HEK293 (cell line): ENCODE measurements around the gene HIPK2.

Experiments
- CTCF ChIA-PET: fragments of 350-600 bp; formaldehyde crosslinking; extraction: SDS; loops from one replicate; lab custom pipeline; 2021; ENCODE audit warnings: antibody characterized with exemption; lab: Yijun Ruan, JAX
- POLR2A ChIA-PET: fragments of 300-600 bp; formaldehyde crosslinking; extraction: SDS; loops from one replicate; lab custom pipeline; 2020; ENCODE audit warnings: antibody characterized with exemption, inconsistent platforms; lab: Yijun Ruan, JAX
- H3K27ac ChIP-seq: fragments of 200-500 bp; sonication (Bioruptor generic); 2 replicates; pipeline ENCODE4 v1.5.1; 2014; ENCODE audit warnings: low read depth, low read length, control low read depth, inconsistent platforms; ENCODE audit errors: extremely low read depth
- H3K36me3 ChIP-seq, 2 experiments: fragments of 200-500 bp in 1 of 2; sonication (Bioruptor generic) in 1 of 2; 1 replicate in 1 of 2; 2 replicates in 1 of 2; pipeline ENCODE4 v1.5.1; 2014 to 2017; ENCODE audit warnings: inconsistent platforms in 2 of 2, low read length in 2 of 2; ENCODE audit not compliant: control insufficient read depth in 2 of 2, insufficient read depth in 1 of 2
- H3K4me1 ChIP-seq: fragments of 200-500 bp; sonication (Bioruptor generic); 2 replicates; pipeline ENCODE4 v1.5.1; 2014; ENCODE audit warnings: mild to moderate bottlenecking, low read length, inconsistent platforms; ENCODE audit not compliant: control insufficient read depth, insufficient read depth
- H3K4me3 ChIP-seq: 2 replicates; pipeline ENCODE4 v1.5.1; 2011; ENCODE audit warnings: low read depth, mild to moderate bottlenecking, control low read depth, low read length, moderate library complexity
- H3K9me3 ChIP-seq: fragments of 200-500 bp; sonication (Bioruptor generic); 2 replicates; pipeline ENCODE4 v1.5.1; 2014; ENCODE audit warnings: low read depth, low read length, inconsistent platforms; ENCODE audit not compliant: control insufficient read depth, insufficient read depth
- EGR2 ChIP-seq: fragments of 450-650 bp; formaldehyde crosslinking; IDR thresholded peaks from 2 replicates; pipeline ENCODE4 v1.5.1; 2016; ENCODE audit warnings: low read depth, missing biosample characterization, missing genetic modification characterization
- GLI4 ChIP-seq: fragments of 450-650 bp; formaldehyde crosslinking; IDR thresholded peaks from 2 replicates; pipeline ENCODE4 v1.5.1; 2016; ENCODE audit warnings: missing biosample characterization, missing genetic modification characterization
- HOXC10 ChIP-seq: sonication (generic); formaldehyde crosslinking; IDR thresholded peaks from 2 replicates; pipeline ENCODE4 v1.8.1; 2023; ENCODE audit warnings: mild to moderate bottlenecking, missing genetic modification reagents
- IKZF3 ChIP-seq: fragments of 450-650 bp; IDR thresholded peaks from 2 replicates; pipeline ENCODE4 v1.5.0; 2018; ENCODE audit warnings: missing biosample characterization, mild to moderate bottlenecking, missing genetic modification characterization, moderate library complexity
- KLF1 ChIP-seq: fragments of 450-650 bp; formaldehyde crosslinking; IDR thresholded peaks from 2 replicates; pipeline ENCODE4 v1.5.1; 2016; ENCODE audit warnings: missing biosample characterization, missing genetic modification characterization
- KLF8 ChIP-seq: fragments of 450-650 bp; formaldehyde crosslinking; IDR thresholded peaks from 2 replicates; pipeline ENCODE4 v1.5.1; 2016; ENCODE audit warnings: missing biosample characterization, missing genetic modification characterization
- KLF9 ChIP-seq: fragments of 450-650 bp; formaldehyde crosslinking; IDR thresholded peaks from 2 replicates; pipeline ENCODE4 v1.5.1; 2016; ENCODE audit warnings: missing biosample characterization, missing genetic modification characterization, low read depth
- MYNN ChIP-seq: fragments of 450-650 bp; formaldehyde crosslinking; IDR thresholded peaks from 2 replicates; pipeline ENCODE4 v1.5.1; 2016; ENCODE audit warnings: missing biosample characterization, missing genetic modification characterization, borderline replicate concordance
- WT1 ChIP-seq: fragments of 450-650 bp; formaldehyde crosslinking; IDR thresholded peaks from 2 replicates; pipeline ENCODE4 v1.5.1; 2016; ENCODE audit warnings: missing biosample characterization, missing genetic modification characterization
- ZBTB26 ChIP-seq: fragments of 450-650 bp; formaldehyde crosslinking; optimal IDR thresholded peaks from 2 replicates; pipeline ENCODE3; 2016; ENCODE audit warnings: missing biosample characterization, mild to moderate bottlenecking, missing genetic modification characterization
- ZFHX2 ChIP-seq: fragments of 450-650 bp; formaldehyde crosslinking; conservative IDR thresholded peaks from 2 replicates; pipeline ENCODE4 v1.5.1; 2016; ENCODE audit warnings: missing biosample characterization, missing genetic modification characterization
- ZNF146 ChIP-seq: fragments of 450-650 bp; formaldehyde crosslinking; IDR thresholded peaks from 2 replicates; pipeline ENCODE4 v1.5.1; 2016; ENCODE audit warnings: missing biosample characterization, missing genetic modification characterization
- ZNF148 ChIP-seq: fragments of 450-650 bp; formaldehyde crosslinking; IDR thresholded peaks from 2 replicates; pipeline ENCODE4 v1.5.0; 2017; ENCODE audit warnings: missing biosample characterization, missing genetic modification characterization, borderline replicate concordance
- ZNF174 ChIP-seq: fragments of 450-650 bp; formaldehyde crosslinking; IDR thresholded peaks from 2 replicates; pipeline ENCODE4 v1.5.0; 2017; ENCODE audit warnings: missing biosample characterization, mild to moderate bottlenecking, missing genetic modification characterization
- ZNF19 ChIP-seq: fragments of 450-650 bp; formaldehyde crosslinking; IDR thresholded peaks from 2 replicates; pipeline ENCODE4; 2016; ENCODE audit warnings: missing biosample characterization, missing genetic modification characterization, low read depth
- ZNF302 ChIP-seq: fragments of 450-650 bp; formaldehyde crosslinking; IDR thresholded peaks from 2 replicates; pipeline ENCODE4 v1.5.1; 2016; ENCODE audit warnings: missing biosample characterization, missing genetic modification characterization, low read depth
- ZNF394 ChIP-seq: fragments of 450-650 bp; formaldehyde crosslinking; IDR thresholded peaks from 2 replicates; pipeline ENCODE4 v1.5.1; 2016; ENCODE audit warnings: missing biosample characterization, missing genetic modification characterization, mild to moderate bottlenecking, moderate library complexity, borderline replicate concordance
- ZNF398 ChIP-seq: fragments of 450-650 bp; formaldehyde crosslinking; IDR thresholded peaks from 2 replicates; pipeline ENCODE4 v1.5.1; 2017; ENCODE audit warnings: missing biosample characterization, missing genetic modification characterization
- ZNF473 ChIP-seq: fragments of 450-650 bp; formaldehyde crosslinking; IDR thresholded peaks from 2 replicates; pipeline ENCODE4 v1.5.1; 2017; ENCODE audit warnings: missing biosample characterization, missing genetic modification characterization
- ZNF510 ChIP-seq: fragments of 450-650 bp; formaldehyde crosslinking; IDR thresholded peaks from 2 replicates; pipeline ENCODE4 v1.5.1; 2018; ENCODE audit warnings: mild to moderate bottlenecking, missing genetic modification characterization, missing biosample characterization; ENCODE audit not compliant: insufficient replicate concordance
- ZNF530 ChIP-seq: fragments of 450-650 bp; formaldehyde crosslinking; IDR thresholded peaks from 2 replicates; pipeline ENCODE4 v1.5.1; 2016; ENCODE audit warnings: low read depth, missing biosample characterization, missing genetic modification characterization
- ZNF585B ChIP-seq: fragments of 450-650 bp; formaldehyde crosslinking; IDR thresholded peaks from 2 replicates; pipeline ENCODE4 v1.5.1; 2016; ENCODE audit warnings: missing biosample characterization, missing genetic modification characterization
- ZNF768 ChIP-seq: fragments of 450-650 bp; formaldehyde crosslinking; IDR thresholded peaks from 2 replicates; pipeline ENCODE4 v1.5.1; 2018; ENCODE audit warnings: missing biosample characterization, mild to moderate bottlenecking, missing genetic modification characterization
- ZNF830 ChIP-seq: fragments of 450-650 bp; IDR thresholded peaks from 2 replicates; pipeline ENCODE4 v1.5.0; 2018; ENCODE audit warnings: missing biosample characterization, missing genetic modification characterization, low read depth, mild to moderate bottlenecking, moderate library complexity
- TF ChIP-seq, protein P1 (sequence below): fragments of 450-650 bp; formaldehyde crosslinking; IDR thresholded peaks from 2 replicates; pipeline ENCODE4 v1.5.1; 2016; ENCODE audit warnings: missing biosample characterization, missing genetic modification characterization

The HIPK2 gene

DNA sequence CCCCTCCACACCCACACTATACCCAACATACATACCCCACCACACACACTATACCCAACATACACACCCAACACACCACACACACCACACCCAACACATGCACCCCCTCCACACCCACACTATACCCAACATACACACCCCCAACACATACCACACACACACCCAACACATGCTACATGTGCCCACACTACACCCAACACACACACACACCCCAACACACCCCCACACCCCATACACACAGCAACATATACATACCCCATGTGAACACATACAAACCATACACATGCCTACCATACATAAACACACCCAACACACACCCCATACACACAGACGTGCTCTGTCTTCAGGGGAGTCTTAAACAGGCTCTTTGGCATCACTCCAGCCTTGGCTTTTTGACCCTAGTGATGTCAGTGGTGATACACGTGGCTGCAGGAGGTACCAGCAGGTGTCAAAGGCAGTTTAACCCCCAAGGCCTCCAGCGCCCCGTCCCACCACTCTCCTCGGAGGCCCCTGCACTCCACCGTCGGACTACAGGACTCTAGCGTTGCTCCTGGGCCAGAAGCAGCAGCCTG is 73.4 kb downstream of the HIPK2 start (continued):
- no peak for TF ChIP-seq ZNF398 (tag by site-specific recombination)
- TF ChIP-seq ZNF585B (tag by site-specific recombination), result no peak
- no peak for TF ChIP-seq ZNF530 (tag by site-specific recombination)

DNA sequence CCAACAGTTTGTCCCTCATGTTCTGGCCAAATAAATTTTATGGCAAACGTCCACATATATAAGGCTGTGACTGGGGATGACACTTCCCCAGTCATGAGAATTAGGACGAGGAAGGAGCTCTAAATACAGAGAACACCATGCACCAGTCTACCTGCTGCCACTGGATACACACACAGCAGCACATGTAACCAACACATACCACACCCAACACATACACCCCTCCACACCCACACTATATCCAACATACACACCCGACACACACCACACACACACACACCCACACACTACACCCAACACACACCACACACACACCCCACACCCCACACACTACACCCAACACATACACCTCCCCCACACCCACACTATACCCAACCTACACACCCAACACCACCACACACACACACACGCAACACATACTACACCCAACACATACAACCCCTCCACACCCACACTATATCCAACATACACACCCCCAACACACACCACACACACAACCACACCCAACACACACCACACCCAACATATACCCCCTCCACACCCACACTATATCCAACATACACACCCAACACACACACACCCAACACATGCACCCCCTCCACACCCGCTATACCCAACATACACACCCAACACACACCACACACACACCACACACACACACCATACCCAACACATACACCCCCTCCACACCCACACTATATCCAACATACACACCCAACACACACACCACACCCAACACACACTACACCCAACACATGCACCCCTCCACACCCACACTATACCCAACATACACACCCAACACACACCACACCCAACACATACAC is 74.1 kb downstream of the HIPK2 start:
- TF ChIP-seq ZFHX2 (tag by site-specific recombination), result peak; percentile 96
- TF ChIP-seq IKZF3, result no peak
- no peak for TF ChIP-seq WT1 (tag by site-specific recombination)
- 0 out of 2 replicates have a peak, but pooled peaks have one; percentile 31 for TF ChIP-seq KLF9 (tag by site-specific recombination)
- peak; percentile 98 for TF ChIP-seq EGR2
- TF ChIP-seq KLF1 (tag by site-specific recombination), result peak; percentile 98
- peak; percentile 33; the same call in 1 of the 2 replicates for TF ChIP-seq KLF8 (tag by site-specific recombination)
- TF ChIP-seq ZNF146 (tag by site-specific recombination), result no peak
- peaks cover 0 to 19% of the 10 kb centered on the region in 2 experiments; a peak in 2 of 3 replicates for H3K36me3 ChIP-seq
- H3K4me1 ChIP-seq, result no peaks in the 10 kb centered on the region
- H3K4me3 ChIP-seq, result no peak overlapping the region
- POLR2A ChIA-PET, result no interaction called here
- CTCF ChIA-PET, result no interaction called here
- no peaks in the 10 kb centered on the region for H3K9me3 ChIP-seq
- no peak overlapping the region for H3K27ac ChIP-seq

GRCh38 chr7:139702811-139703486 is 74.8 kb downstream of the HIPK2 start:
- H3K9me3 ChIP-seq, result no peaks in the 10 kb centered on the region
- no peak overlapping the region for H3K4me3 ChIP-seq
- no peak overlapping the region for H3K27ac ChIP-seq
- CTCF ChIA-PET, result no interaction called here
- POLR2A ChIA-PET, result no interaction called here
- H3K36me3 ChIP-seq, result peaks cover 0 to 18% of the 10 kb centered on the region in 2 experiments; a peak in 2 of 3 replicates
- no peaks in the 10 kb centered on the region for H3K4me1 ChIP-seq
- TF ChIP-seq ZNF174 (tag by site-specific recombination) (no peak), ZBTB26 (tag by site-specific recombination) (no peak), ZNF510 (tag by site-specific recombination) (no peak), ZNF19 (no peak), MYNN (tag by site-specific recombination) (no peak), HOXC10 (CRISPR knock-in tag) (no peak), ZNF830 (tag by site-specific recombination) (no peak), ZNF394 (tag by site-specific recombination) (no peak), ZNF302 (tag by site-specific recombination) (no peak), ZNF530 (tag by site-specific recombination) (no peak), GLI4 (tag by site-specific recombination) (no peak), ZNF768 (tag by site-specific recombination) (no peak), ZNF473 (tag by site-specific recombination) (no peak), ZNF148 (tag by site-specific recombination) (no peak)
- TF ChIP-seq, protein P1, sequence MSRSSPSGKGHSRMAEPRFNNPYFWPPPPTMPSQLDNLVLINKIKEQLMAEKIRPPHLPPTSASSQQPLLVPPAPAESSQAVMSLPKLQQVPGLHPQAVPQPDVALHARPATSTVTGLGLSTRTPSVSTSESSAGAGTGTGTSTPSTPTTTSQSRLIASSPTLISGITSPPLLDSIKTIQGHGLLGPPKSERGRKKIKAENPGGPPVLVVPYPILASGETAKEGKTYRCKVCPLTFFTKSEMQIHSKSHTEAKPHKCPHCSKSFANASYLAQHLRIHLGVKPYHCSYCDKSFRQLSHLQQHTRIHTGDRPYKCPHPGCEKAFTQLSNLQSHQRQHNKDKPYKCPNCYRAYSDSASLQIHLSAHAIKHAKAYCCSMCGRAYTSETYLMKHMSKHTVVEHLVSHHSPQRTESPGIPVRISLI (tag by site-specific recombination), result no peak
